Trophoblast cell (in vitro differentiated cells and primary cell): Measurements from ENCODE around the gene LY6G5C.

ENCODE experiments used
- DNase-seq, 2 donors: peaks; one replicate each; pipeline ENCODE4 v3.0.0-alpha.2; 2016
- H2AFZ ChIP-seq: 2 replicates; pipeline ENCODE4 v1.6.1; 2013; ENCODE audit warnings: low read length, moderate library complexity, mild to moderate bottlenecking; ENCODE audit not compliant: insufficient read depth, poor library complexity
- H2AK5ac ChIP-seq: 2 replicates; pipeline ENCODE4 v1.6.1; 2013; ENCODE audit warnings: mild to moderate bottlenecking, low read length
- H2BK120ac ChIP-seq: 2 replicates; pipeline ENCODE4 v1.6.1; 2013; ENCODE audit warnings: low read length, mild to moderate bottlenecking, moderate library complexity; ENCODE audit not compliant: insufficient read depth, poor library complexity
- H2BK12ac ChIP-seq: 2 replicates; pipeline ENCODE4 v1.6.1; 2013; ENCODE audit warnings: mild to moderate bottlenecking, low read length, moderate library complexity
- H2BK5ac ChIP-seq: 2 replicates; pipeline ENCODE4 v1.6.1; 2013; ENCODE audit warnings: low read length, low read depth, moderate library complexity, mild to moderate bottlenecking; ENCODE audit not compliant: poor library complexity
- H3K14ac ChIP-seq: 2 replicates; pipeline ENCODE4 v1.6.1; 2013; ENCODE audit warnings: mild to moderate bottlenecking, low read length
- H3K18ac ChIP-seq: 2 replicates; pipeline ENCODE4 v1.6.1; 2013; ENCODE audit warnings: mild to moderate bottlenecking, low read length
- H3K23ac ChIP-seq: 2 replicates; pipeline ENCODE4 v1.6.1; 2013; ENCODE audit warnings: low read length
- H3K27ac ChIP-seq: 2 replicates; pipeline ENCODE4 v1.5.1; 2013; ENCODE audit warnings: low read depth, mild to moderate bottlenecking, inconsistent platforms, low read length, moderate library complexity
- H3K27me3 ChIP-seq: 2 replicates; pipeline ENCODE4 v1.6.1; 2013; ENCODE audit warnings: inconsistent platforms, mild to moderate bottlenecking, low read length, moderate library complexity; ENCODE audit not compliant: insufficient read depth
- H3K36me3 ChIP-seq, 2 experiments: 1 replicate in 1 of 2; 2 replicates in 1 of 2; pipeline ENCODE4 v1.6.1; 2013; ENCODE audit warnings: low read length in 2 of 2, mild to moderate bottlenecking in 2 of 2, moderate library complexity in 1 of 2; ENCODE audit not compliant: insufficient read depth in 2 of 2, control insufficient read depth in 1 of 2
- H3K4ac ChIP-seq: 2 replicates; pipeline ENCODE4 v1.6.1; 2013; ENCODE audit warnings: low read depth, mild to moderate bottlenecking, low read length, moderate library complexity
- H3K4me1 ChIP-seq, 2 experiments: 1 replicate in 1 of 2; 2 replicates in 1 of 2; pipeline ENCODE4 v1.6.1; 2013; ENCODE audit warnings: low read length in 2 of 2, mild to moderate bottlenecking in 2 of 2, moderate library complexity in 1 of 2; ENCODE audit not compliant: insufficient read depth in 2 of 2, control insufficient read depth in 1 of 2
- H3K4me2 ChIP-seq: 2 replicates; pipeline ENCODE4 v1.6.1; 2013; ENCODE audit warnings: inconsistent platforms, mild to moderate bottlenecking, low read length, moderate library complexity
- H3K4me3 ChIP-seq: 2 replicates; pipeline ENCODE4 v1.5.1; 2013; ENCODE audit warnings: mild to moderate bottlenecking, low read depth, low read length, inconsistent platforms
- H3K79me1 ChIP-seq: one replicate; pipeline ENCODE4 v1.6.1; 2013; ENCODE audit warnings: low read length
- H3K79me2 ChIP-seq: 2 replicates; pipeline ENCODE4 v1.6.1; 2013; ENCODE audit warnings: low read length, mild to moderate bottlenecking; ENCODE audit not compliant: control insufficient read depth, insufficient read depth, poor library complexity
- H3K9ac ChIP-seq: 2 replicates; pipeline ENCODE4 v1.6.1; 2013; ENCODE audit warnings: mild to moderate bottlenecking, low read length
- H3K9me3 ChIP-seq: 2 replicates; pipeline ENCODE4 v1.6.1; 2013; ENCODE audit warnings: low read depth, mild to moderate bottlenecking, control low read depth, inconsistent platforms, low read length; ENCODE audit not compliant: insufficient read depth
- H4K12ac ChIP-seq: 2 replicates; pipeline ENCODE4 v1.6.1; 2013; ENCODE audit warnings: low read depth, mild to moderate bottlenecking, low read length, moderate library complexity
- H4K8ac ChIP-seq: 2 replicates; pipeline ENCODE4 v1.6.1; 2013; ENCODE audit warnings: low read depth, mild to moderate bottlenecking, low read length, moderate library complexity
- H4K91ac ChIP-seq: one replicate; pipeline ENCODE4 v1.6.1; 2013; ENCODE audit warnings: low read depth, mild to moderate bottlenecking, low read length, moderate library complexity
- WGBS: extraction: QIAGEN DNeasy Blood & Tissue Kit; methylation state at CpG from one replicate; pipeline ENCODE4 v1.1.7; 2013; ENCODE audit warnings: missing lambda C conversion rate; ENCODE audit not compliant: insufficient read length, insufficient coverage; ENCODE audit errors: extremely low coverage; 5-methylcytosine and 5-hydroxymethylcytosine counted together

The LY6G5C gene

DNA sequence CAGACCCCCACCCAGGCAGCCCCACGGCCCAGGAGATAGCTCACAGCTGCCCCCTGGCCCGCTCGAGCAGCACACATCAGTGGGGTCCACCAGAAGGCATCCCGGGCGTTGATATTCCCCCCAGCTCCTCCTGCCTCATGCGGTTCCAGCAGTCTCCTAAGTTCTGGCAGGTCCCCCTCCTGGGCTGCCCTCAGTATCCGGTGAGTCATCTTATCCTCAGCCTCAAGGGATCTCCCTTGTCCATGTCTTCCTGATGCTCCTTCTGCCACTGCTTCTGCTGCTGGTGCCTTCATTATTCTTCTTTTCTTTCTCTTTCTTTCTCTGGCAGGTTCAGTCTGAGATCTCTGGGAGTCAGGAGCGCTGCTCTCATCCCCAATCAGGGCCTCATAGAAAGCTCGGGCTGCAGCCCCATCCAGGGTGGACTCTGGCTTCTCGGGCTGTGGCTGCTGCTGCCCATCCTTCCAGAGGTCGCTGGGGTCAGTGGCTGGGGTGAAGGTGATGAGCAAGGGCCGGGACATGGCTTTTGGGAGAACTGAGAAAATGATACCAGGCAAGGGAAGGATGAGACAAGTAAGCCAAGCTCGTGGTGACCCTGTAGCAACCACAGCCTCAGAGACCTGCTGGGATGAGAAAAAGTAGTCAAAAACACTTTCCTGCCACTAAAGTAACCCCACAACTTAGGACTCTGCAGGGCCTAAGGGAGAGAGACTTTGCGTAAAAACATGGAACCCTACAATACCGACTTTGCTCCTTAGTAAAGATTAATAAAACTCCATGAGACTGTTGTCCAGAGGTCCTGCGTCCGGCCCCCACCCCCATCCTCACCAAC lies 16.7 kb downstream of the LY6G5C start:
- H3K27ac ChIP-seq, result peak overlapping the region; percentile 93
- H3K14ac ChIP-seq, result peak overlapping the region; percentile 81
- no peaks in the 10 kb centered on the region for H3K9me3 ChIP-seq
- peaks cover 25% of the 10 kb centered on the region for H3K79me1 ChIP-seq
- H3K4me3 ChIP-seq, result peak overlapping the region; percentile 85
- H2AFZ ChIP-seq, result no peak overlapping the region
- peaks cover 23 to 35% of the 10 kb centered on the region in 2 experiments for H3K36me3 ChIP-seq
- H3K23ac ChIP-seq, result no peak overlapping the region
- H4K12ac ChIP-seq, result peak overlapping the region; percentile 65
- H2AK5ac ChIP-seq, result peak overlapping the region; percentile 80
- peak overlapping the region; percentile 73 for H4K8ac ChIP-seq
- peaks cover 28% of the 10 kb centered on the region for H3K79me2 ChIP-seq
- peak overlapping the region; percentile 34 for H2BK12ac ChIP-seq
- H3K9ac ChIP-seq, result peak overlapping the region; percentile 56
- peak overlapping the region; percentile 93 for H3K4me2 ChIP-seq
- peak overlapping the region; percentile 11 for H2BK5ac ChIP-seq
- H3K4ac ChIP-seq, result peak overlapping the region; percentile 67
- peak overlapping the region; percentile 65 for H4K91ac ChIP-seq
- peak; percentile 23 to 31 for DNase-seq
- peak overlapping the region; percentile 64 for H2BK120ac ChIP-seq
- no peaks in the 10 kb centered on the region for H3K27me3 ChIP-seq
- peak overlapping the region; percentile 42 for H3K18ac ChIP-seq
- no CpG with 5 or more reads among the region's 17 CpGs for WGBS
- peaks cover 16 to 23% of the 10 kb centered on the region in 2 experiments for H3K4me1 ChIP-seq

DNA sequence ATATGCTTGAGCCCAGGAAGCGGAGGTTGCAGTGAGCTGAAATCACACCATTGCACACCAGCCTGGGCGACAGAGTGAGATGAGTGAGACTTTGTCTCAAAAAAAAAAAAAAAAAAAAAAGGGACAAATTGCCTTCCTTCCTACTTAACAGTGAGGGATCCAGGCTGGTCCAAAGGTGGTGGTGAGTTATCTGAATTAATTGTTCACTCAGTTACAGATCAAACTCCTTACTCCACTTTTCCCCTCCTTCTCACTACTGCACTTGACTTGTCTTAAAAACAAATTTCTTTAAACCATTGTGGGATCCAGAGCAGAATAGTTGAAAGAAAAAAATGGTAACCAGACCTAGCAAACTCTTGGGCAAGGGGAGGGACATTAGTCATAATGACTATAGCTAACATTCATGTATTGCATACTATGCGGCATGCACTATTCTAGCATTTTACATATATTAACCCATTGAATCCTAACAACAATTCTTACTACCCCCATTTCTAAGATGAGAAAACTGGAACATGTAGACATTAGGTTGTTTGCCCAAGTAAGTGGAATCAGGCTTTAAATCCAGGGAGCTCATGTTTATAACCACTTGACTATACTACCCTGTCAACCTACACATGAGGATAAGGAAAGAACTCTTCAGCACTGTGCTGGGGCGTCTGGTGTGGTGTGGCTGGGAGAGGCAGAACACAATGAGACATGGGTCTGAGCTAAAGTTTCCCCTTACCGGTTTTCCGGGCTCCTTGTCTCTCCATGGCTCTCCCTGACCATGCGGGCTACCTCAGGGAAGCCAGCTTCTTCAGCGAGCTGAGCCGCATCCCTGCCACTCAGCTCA lies 17.5 kb downstream of the LY6G5C start:
- H2BK120ac ChIP-seq, result no peak overlapping the region
- H3K4ac ChIP-seq, result peak overlapping the region; percentile 67
- no peak overlapping the region for H2BK5ac ChIP-seq
- H3K23ac ChIP-seq, result no peak overlapping the region
- peaks cover 17 to 29% of the 10 kb centered on the region in 2 experiments for H3K36me3 ChIP-seq
- H4K12ac ChIP-seq, result no peak overlapping the region
- no peak overlapping the region for H3K4me3 ChIP-seq
- H3K18ac ChIP-seq, result peak overlapping the region; percentile 38
- H2AFZ ChIP-seq, result no peak overlapping the region
- H4K91ac ChIP-seq, result peak overlapping the region; percentile 28
- peaks cover 20 to 28% of the 10 kb centered on the region in 2 experiments for H3K4me1 ChIP-seq
- H3K27me3 ChIP-seq, result no peaks in the 10 kb centered on the region
- no peaks in the 10 kb centered on the region for H3K9me3 ChIP-seq
- peak in 1 of 2 donors; percentile 17 for DNase-seq
- WGBS, result no CpG with 5 or more reads among the region's 9 CpGs
- peak overlapping the region; percentile 15 for H4K8ac ChIP-seq
- no peak overlapping the region for H3K14ac ChIP-seq
- peak overlapping the region; percentile 40 for H2AK5ac ChIP-seq
- peak overlapping the region; percentile 93 for H3K4me2 ChIP-seq
- H3K9ac ChIP-seq, result no peak overlapping the region
- H3K79me1 ChIP-seq, result peaks cover 25% of the 10 kb centered on the region
- H2BK12ac ChIP-seq, result no peak overlapping the region
- peaks cover 31% of the 10 kb centered on the region for H3K79me2 ChIP-seq
- H3K27ac ChIP-seq, result no peak overlapping the region

DNA sequence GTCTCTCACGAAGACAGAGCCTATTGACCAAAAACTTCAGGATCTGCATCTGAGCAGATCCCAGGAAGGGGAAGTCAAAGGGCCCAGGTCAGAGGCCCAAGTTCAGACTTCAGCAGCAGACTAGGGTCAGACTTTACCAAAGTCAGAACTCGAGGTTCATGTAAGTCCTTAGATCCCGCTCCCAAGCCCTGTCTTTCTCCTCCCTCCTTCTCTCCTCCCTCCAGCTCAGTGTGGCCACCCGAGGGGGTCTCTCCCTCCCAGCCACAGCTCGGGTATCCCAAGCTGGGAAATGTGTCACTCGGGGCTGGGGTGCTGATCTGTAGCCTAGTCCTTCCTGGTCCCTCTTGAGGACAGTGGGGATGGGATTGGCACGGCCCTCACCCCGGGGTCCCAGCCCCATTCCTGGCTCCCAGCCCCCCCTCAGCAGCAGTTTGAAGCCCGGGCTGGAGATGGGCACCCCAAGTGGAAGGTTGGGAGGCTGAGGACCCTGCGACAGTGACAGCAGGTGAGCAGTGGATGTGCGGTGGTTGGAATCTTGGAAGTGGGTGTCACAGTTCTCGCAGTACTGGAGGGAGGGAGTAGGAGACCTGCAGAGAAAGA lies 18.6 kb downstream of the LY6G5C start:
- H3K14ac ChIP-seq, result no peak overlapping the region
- no peak overlapping the region for H3K4ac ChIP-seq
- H2BK5ac ChIP-seq, result no peak overlapping the region
- no peak overlapping the region for H3K27ac ChIP-seq
- H3K27me3 ChIP-seq, result no peaks in the 10 kb centered on the region
- H3K23ac ChIP-seq, result no peak overlapping the region
- H3K18ac ChIP-seq, result no peak overlapping the region
- H4K91ac ChIP-seq, result no peak overlapping the region
- H2BK12ac ChIP-seq, result no peak overlapping the region
- H3K79me2 ChIP-seq, result peaks cover 31% of the 10 kb centered on the region
- H3K79me1 ChIP-seq, result peaks cover 25% of the 10 kb centered on the region
- H2AFZ ChIP-seq, result no peak overlapping the region
- peaks cover 16 to 22% of the 10 kb centered on the region in 2 experiments for H3K36me3 ChIP-seq
- no peak overlapping the region for H3K4me3 ChIP-seq
- H3K4me2 ChIP-seq, result no peak overlapping the region
- H3K4me1 ChIP-seq, result peaks cover 20 to 31% of the 10 kb centered on the region in 2 experiments
- no peak overlapping the region for H4K12ac ChIP-seq
- no CpG with 5 or more reads among the region's 12 CpGs for WGBS
- H2AK5ac ChIP-seq, result no peak overlapping the region
- no peak overlapping the region for H3K9ac ChIP-seq
- no peaks in the 10 kb centered on the region for H3K9me3 ChIP-seq
- H2BK120ac ChIP-seq, result no peak overlapping the region
- DNase-seq, result no peak
- H4K8ac ChIP-seq, result no peak overlapping the region
